Endodermal cell (in vitro differentiated cells): ENCODE data around the gene CERS1. TPM values are rescaled to one million over a fixed set of nuclear protein-coding genes. Genes with fewer than 3 reads are reported as not detected.

Experiments used
- DNase-seq: peaks from one replicate; pipeline ENCODE4 v3.0.0-alpha.2; 2017
- H3K27ac ChIP-seq: 2 replicates; pipeline ENCODE4 v1.5.1; 2013; ENCODE audit warnings: mild to moderate bottlenecking, low read depth, low read length, moderate library complexity
- H3K27me3 ChIP-seq: 2 replicates; pipeline ENCODE4 v1.6.1; 2013; ENCODE audit warnings: mild to moderate bottlenecking, low read length, moderate library complexity; ENCODE audit not compliant: insufficient read depth, control insufficient read depth, poor library complexity, severe bottlenecking
- H3K36me3 ChIP-seq: 2 replicates; pipeline ENCODE4 v1.7.0; 2013; ENCODE audit warnings: mild to moderate bottlenecking, low read length, moderate library complexity; ENCODE audit not compliant: control insufficient read depth, insufficient read depth
- H3K4me1 ChIP-seq: one replicate; pipeline ENCODE4 v1.7.0; 2013; ENCODE audit warnings: low read length; ENCODE audit not compliant: control insufficient read depth, insufficient read depth
- H3K4me3 ChIP-seq: 2 replicates; pipeline ENCODE4 v1.5.1; 2013; ENCODE audit warnings: mild to moderate bottlenecking, low read length, moderate library complexity
- H3K9ac ChIP-seq: 2 replicates; pipeline ENCODE4 v1.6.1; 2013; ENCODE audit warnings: mild to moderate bottlenecking, low read length, moderate library complexity; ENCODE audit not compliant: poor library complexity, severe bottlenecking; ENCODE audit errors: extremely low read depth
- H3K9me3 ChIP-seq: 2 replicates; pipeline ENCODE4 v1.6.1; 2013; ENCODE audit warnings: mild to moderate bottlenecking, low read length, moderate library complexity; ENCODE audit not compliant: control insufficient read depth
- H3K27ac Mint-ChIP-seq: 2 replicates; pipeline ENCODE4 v1.8.0; 2020; ENCODE audit warnings: mixed read lengths
- H3K27me3 Mint-ChIP-seq: 2 replicates; pipeline ENCODE4 v1.8.0; 2021; ENCODE audit warnings: mild to moderate bottlenecking, mixed read lengths; ENCODE audit not compliant: insufficient read depth
- H3K36me3 Mint-ChIP-seq: 2 replicates; pipeline ENCODE4 v1.8.0; 2020; ENCODE audit warnings: low read depth, mixed read lengths
- H3K4me1 Mint-ChIP-seq: 2 replicates; pipeline ENCODE4 v1.8.0; 2020; ENCODE audit warnings: mixed read lengths
- H3K4me3 Mint-ChIP-seq: 2 replicates; pipeline ENCODE4 v1.8.0; 2020; ENCODE audit warnings: mild to moderate bottlenecking, moderate library complexity, mixed read lengths
- H3K9me3 Mint-ChIP-seq: 2 replicates; pipeline ENCODE4 v1.8.0; 2020; ENCODE audit warnings: mild to moderate bottlenecking, mixed read lengths
- CTCF ChIP-seq: fragments of 200-600 bp; sonication (generic); conservative IDR thresholded peaks from 2 replicates; pipeline ENCODE4 v1.5.0; 2021; ENCODE audit warnings: antibody characterized with exemption, mild to moderate bottlenecking
- WGBS, 2 experiments: methylation state at CpG; one replicate each; pipeline versions ENCODE4 v1.1.5 to v1.1.7; 2013; ENCODE audit warnings: missing lambda C conversion rate in 2 of 2, mixed read lengths in 1 of 2; ENCODE audit not compliant: insufficient coverage in 1 of 2, insufficient read length in 1 of 2; 5-methylcytosine and 5-hydroxymethylcytosine counted together
- total RNA-seq, 2 donors: library from RNA; stranded (reverse); fragmentation: NEBNext Ultra II Directional in 1 of 2; extraction: Animal tissue kit (Norgen Biotek cat#: 25700) in 1 of 2; gene quantifications; 2 replicates in 1 of 2; 3 replicates in 1 of 2; pipeline ENCODE4 v1.2.1, GENCODE V29; 2021

The CERS1 gene
- total RNA-seq, 2 donors from 2014 or later, result 16.6 to 25.5 TPM

- Histone ChIP-seq H3K36me3 (peaks cover 7% of the 10 kb centered on the region), H3K9me3 (no peaks in the 10 kb centered on the region), H3K4me1 (no peaks in the 10 kb centered on the region), H3K9ac (no peak overlapping the region), H3K27me3 (no peaks in the 10 kb centered on the region), H3K4me3 (no peak overlapping the region), H3K27ac (no peak overlapping the region)
- H3K36me3 Mint-ChIP-seq, result peaks cover 27% of the 10 kb centered on the region
- no peaks in the 10 kb centered on the region for H3K27me3 Mint-ChIP-seq
- H3K4me3 Mint-ChIP-seq, result no peak overlapping the region
- TF ChIP-seq CTCF, result no peak
- no peaks in the 10 kb centered on the region for H3K4me1 Mint-ChIP-seq
- no peak overlapping the region for H3K27ac Mint-ChIP-seq
- H3K9me3 Mint-ChIP-seq, result no peaks in the 10 kb centered on the region
- no peak for DNase-seq
- WGBS, 2 experiments, result 86 to 97% methylated on average over 10 of the region's 10 CpGs
Observed at GRCh38 chr19:18889949-18890745, 5.8 kb downstream of the CERS1 start.

DNA sequence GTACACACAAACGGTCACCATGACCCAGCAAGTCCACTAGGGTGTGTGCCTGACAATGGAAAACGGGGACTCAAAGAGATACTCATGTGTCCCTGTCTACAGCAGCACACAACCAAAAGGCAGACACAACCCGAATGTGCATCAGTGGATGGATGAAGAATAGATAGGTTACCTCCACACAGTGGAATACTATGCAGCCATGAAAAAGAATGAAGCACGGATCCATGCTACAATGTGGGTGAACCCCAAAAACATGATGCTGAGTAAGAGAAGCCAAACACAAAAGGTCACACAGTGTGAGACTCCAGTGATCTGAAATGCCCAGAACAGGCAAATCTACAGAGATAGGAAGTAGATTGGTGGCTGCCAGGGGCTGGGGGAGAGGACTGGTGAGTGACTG lies 9.0 kb downstream of the CERS1 start:
- no peaks in the 10 kb centered on the region for H3K27me3 Mint-ChIP-seq
- H3K27ac Mint-ChIP-seq, result no peak overlapping the region
- TF ChIP-seq CTCF, result no peak
- no peak overlapping the region for H3K4me3 Mint-ChIP-seq
- WGBS, 2 experiments, result 90 to 100% methylated on average over 2 to 4 of the region's 4 CpGs
- no peaks in the 10 kb centered on the region for H3K4me1 Mint-ChIP-seq
- Histone ChIP-seq H3K9me3 (no peaks in the 10 kb centered on the region), H3K4me3 (no peak overlapping the region), H3K9ac (no peak overlapping the region), H3K27me3 (no peaks in the 10 kb centered on the region), H3K4me1 (no peaks in the 10 kb centered on the region), H3K27ac (no peak overlapping the region), H3K36me3 (peaks cover 11% of the 10 kb centered on the region)
- no peak for DNase-seq
- H3K36me3 Mint-ChIP-seq, result peaks cover 35% of the 10 kb centered on the region
- no peaks in the 10 kb centered on the region for H3K9me3 Mint-ChIP-seq

DNA sequence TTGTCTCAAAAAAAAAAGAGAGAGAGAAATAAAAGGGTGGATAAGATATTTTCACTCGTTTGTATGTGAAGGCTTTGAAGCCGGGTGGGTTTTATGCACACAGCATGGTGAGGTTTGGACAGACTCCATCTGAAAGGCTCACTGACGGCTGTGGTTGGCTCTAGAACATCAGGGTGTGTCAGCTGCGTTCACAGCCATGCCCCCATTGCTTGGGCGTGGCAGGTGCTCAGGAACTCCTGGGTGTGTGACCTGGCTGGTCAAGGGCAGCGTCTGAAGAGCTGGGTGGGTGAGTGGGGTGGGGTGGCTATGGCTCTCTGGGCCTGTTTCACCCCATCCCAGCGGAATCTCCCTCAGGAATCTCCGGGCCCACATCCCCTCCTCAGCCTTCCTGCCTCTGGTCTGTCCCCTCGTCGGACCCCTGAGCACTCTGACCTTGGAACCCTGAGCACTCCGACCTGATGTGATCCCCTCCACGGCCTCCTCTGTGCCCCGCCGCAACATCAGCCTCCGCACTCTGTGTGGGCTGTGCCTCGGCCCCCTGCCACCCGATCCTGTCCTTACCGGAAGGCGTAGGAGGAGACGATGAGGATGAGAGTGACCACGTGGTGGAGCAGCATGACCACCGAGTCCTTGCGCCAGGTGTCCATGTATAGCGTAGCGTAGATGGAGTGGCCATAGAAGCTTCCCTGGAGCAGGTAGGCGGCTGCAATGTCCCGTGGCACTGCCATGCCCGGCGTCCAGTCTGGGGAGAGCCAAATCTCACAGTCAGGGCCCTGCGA lies 12.2 kb downstream of the CERS1 start:
- H3K4me1 Mint-ChIP-seq, result no peaks in the 10 kb centered on the region
- Histone ChIP-seq H3K4me3 (no peak overlapping the region), H3K4me1 (no peaks in the 10 kb centered on the region), H3K36me3 (peaks cover 24% of the 10 kb centered on the region), H3K9me3 (no peaks in the 10 kb centered on the region), H3K9ac (no peak overlapping the region), H3K27ac (no peak overlapping the region), H3K27me3 (no peaks in the 10 kb centered on the region)
- TF ChIP-seq CTCF, result no peak
- no peak overlapping the region for H3K4me3 Mint-ChIP-seq
- H3K9me3 Mint-ChIP-seq, result no peaks in the 10 kb centered on the region
- H3K27ac Mint-ChIP-seq, result no peak overlapping the region
- H3K27me3 Mint-ChIP-seq, result no peaks in the 10 kb centered on the region
- 94% methylated on average over 23 to 30 of the region's 30 CpGs for WGBS, 2 experiments
- H3K36me3 Mint-ChIP-seq, result peaks cover 49% of the 10 kb centered on the region
- DNase-seq, result no peak
